Left hindlimb (tissue), 1 donor: ENCODE data around the gene CENPC.
"Not testable (repeated sequence)": the region's sequence is repeated elsewhere in the genome, so short reads cannot be mapped to it uniquely, and the experiment has no call there.

Experiments used
- DNase-seq: peaks from one replicate; pipeline ENCODE4 v3.0.0-alpha.2; 2018

The CENPC gene

GRCh38 chr4:67550857-67551256 lies 5.6 kb upstream of the CENPC start:
- no peak for DNase-seq

GRCh38 chr4:67550451-67550850 lies 5.1 kb upstream of the CENPC start:
- no peak for DNase-seq

GRCh38 chr4:67549123-67549522 lies 3.8 kb upstream of the CENPC start:
- DNase-seq = no peak

GRCh38 chr4:67546971-67547370 lies 1.7 kb upstream of the CENPC start:
- no peak for DNase-seq

- no peak for DNase-seq
Observed at GRCh38 chr4:67546004-67546356, 677 bp upstream of the CENPC start.

GRCh38 chr4:67542076-67542475 lies 3.2 kb downstream of the CENPC start:
- no peak for DNase-seq

- no peak for DNase-seq
Observed at GRCh38 chr4:67539830-67540229, 5.5 kb downstream of the CENPC start.

GRCh38 chr4:67535280-67535840 lies 9.9 kb downstream of the CENPC start:
- DNase-seq = no peak

- no peak for DNase-seq
Observed at GRCh38 chr4:67533112-67533511, 12.2 kb downstream of the CENPC start.

GRCh38 chr4:67532397-67532796 lies 12.9 kb downstream of the CENPC start:
- DNase-seq = not testable (repeated sequence)

GRCh38 chr4:67531379-67531962 lies 13.8 kb downstream of the CENPC start:
- DNase-seq = no peak

- DNase-seq = not testable (repeated sequence)
Observed at GRCh38 chr4:67524140-67524539, 21.2 kb downstream of the CENPC start.

GRCh38 chr4:67522851-67523671 lies 22.2 kb downstream of the CENPC start:
- DNase-seq = no peak

GRCh38 chr4:67522230-67522629 lies 23.1 kb downstream of the CENPC start:
- DNase-seq = no peak

- no peak for DNase-seq
Observed at GRCh38 chr4:67521506-67521905, 23.8 kb downstream of the CENPC start.

- no peak for DNase-seq
Observed at GRCh38 chr4:67520141-67520540, 25.2 kb downstream of the CENPC start.

- DNase-seq = no peak
Observed at GRCh38 chr4:67512501-67512900, 32.8 kb downstream of the CENPC start.

- DNase-seq = no peak
Observed at GRCh38 chr4:67500373-67500772, 44.9 kb downstream of the CENPC start.

- DNase-seq = no peak
Observed at GRCh38 chr4:67499799-67500198, 45.5 kb downstream of the CENPC start.

- no peak for DNase-seq
Observed at GRCh38 chr4:67483868-67484602, 61.3 kb downstream of the CENPC start.

GRCh38 chr4:67480810-67481209 lies 64.5 kb downstream of the CENPC start:
- no peak for DNase-seq

GRCh38 chr4:67475155-67475554 lies 70.1 kb downstream of the CENPC start:
- no peak for DNase-seq

GRCh38 chr4:67470871-67471270 lies 74.4 kb downstream of the CENPC start:
- DNase-seq = no peak

- DNase-seq = no peak
Observed at GRCh38 chr4:67468830-67469229, 76.5 kb downstream of the CENPC start.
